NOMO-1 (cell line): ENCODE measurements around the gene UBE3C.

Experiments used
- DNase-seq, 2 experiments: peaks; one replicate each; lab custom pipeline; 2025; ENCODE audit not compliant: unreplicated experiment in 2 of 2; lab: John Stamatoyannopoulos, UW

The UBE3C gene

DNA sequence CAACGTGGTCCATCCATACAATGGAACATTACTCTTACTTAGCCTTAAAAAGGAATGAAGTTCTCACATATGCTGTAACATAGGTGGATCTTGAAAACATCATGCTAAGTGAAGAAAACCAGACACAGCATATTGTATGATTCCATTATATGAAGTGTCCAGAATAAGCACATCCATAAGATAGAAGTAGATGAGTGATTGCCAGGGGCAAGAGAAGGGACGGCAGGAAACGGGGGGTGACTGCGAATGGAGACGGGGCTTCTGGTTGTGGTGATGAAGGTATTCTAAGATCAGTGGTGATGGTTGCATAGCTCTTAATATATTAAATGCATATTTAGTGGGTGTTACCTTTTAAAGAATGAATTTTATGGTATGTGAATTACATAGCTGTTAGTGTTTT is 29.8 kb downstream of the UBE3C start:
- no peak for DNase-seq

DNA sequence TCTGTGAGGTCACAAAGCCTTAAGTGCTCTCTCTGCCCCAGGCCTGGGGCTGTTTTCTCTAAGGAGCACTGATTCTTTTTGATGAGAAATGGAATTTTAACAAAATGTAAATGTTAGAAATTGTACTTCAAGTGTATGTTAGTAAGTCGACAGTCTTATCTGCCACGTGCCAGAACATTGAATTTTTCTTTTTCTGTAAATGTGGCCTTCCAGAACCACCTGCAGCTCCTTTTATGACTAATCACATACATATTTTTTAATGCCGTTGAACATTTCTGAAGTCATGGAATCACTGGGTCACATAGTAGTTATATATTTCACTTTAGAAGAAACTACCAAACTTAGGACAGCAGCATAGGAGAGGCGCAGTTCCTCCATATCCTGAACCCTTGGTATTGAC is 38.0 kb downstream of the UBE3C start:
- no peak for DNase-seq

DNA sequence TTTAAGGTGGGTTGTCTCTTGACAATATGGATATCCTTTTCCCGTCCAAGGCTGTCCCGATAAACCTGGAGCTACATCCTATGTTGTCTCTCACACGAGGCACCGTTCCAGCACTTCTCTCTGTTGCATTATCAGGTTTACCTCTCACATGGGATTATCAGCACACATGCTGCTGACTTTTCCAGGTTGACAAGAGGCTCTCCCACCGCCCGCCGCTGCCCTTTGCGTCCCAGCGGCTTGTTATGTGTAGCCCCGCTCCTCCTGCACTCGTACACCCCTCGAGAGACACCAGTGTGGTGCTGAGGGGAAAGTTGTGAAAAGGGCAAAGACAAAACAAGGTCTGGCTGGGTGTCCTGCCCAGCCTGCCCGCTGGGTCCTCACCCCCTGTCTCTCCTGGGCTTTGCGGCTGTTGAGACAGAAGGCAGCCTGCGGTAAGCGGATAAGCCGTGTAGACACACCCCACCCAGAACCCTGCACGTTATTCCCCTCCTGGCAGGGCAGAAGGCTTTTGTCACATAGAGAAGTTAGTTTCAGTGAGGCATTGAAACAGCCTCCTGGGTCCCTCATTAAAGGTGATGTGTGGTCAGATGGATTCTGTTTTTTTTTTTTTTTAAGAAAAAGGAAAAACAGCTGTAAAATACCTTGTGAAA is 38.7 kb downstream of the UBE3C start:
- no peak for DNase-seq

GRCh38 chr7:157177983-157178381 is 39.3 kb downstream of the UBE3C start:
- no peak for DNase-seq

- DNase-seq: no peak
Measured at GRCh38 chr7:157183832-157184231, 45.1 kb downstream of the UBE3C start.

- no peak for DNase-seq
Measured at GRCh38 chr7:157188091-157188665, 49.5 kb downstream of the UBE3C start.

DNA sequence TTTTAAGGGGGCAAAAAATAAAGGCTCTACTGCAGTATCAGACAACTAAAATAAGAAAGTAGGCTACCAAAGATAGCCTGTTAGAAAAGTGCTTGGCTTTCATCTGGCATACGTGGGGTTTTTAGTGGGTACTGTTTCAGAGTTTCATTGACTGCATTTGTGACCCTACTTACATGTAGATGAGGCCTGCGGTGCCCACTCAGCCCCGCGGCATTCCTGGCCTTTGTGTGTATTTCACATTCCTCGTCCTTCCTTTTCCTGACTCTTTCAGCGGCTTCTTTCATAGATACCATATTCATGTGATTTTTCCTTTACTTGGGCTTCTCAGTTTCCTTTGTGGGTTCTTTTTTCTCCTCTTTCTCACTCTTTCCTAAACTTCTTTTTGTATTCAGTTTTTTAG is 50.7 kb downstream of the UBE3C start:
- no peak for DNase-seq

- DNase-seq: no peak
Measured at GRCh38 chr7:157192861-157193260, 54.1 kb downstream of the UBE3C start.

DNA sequence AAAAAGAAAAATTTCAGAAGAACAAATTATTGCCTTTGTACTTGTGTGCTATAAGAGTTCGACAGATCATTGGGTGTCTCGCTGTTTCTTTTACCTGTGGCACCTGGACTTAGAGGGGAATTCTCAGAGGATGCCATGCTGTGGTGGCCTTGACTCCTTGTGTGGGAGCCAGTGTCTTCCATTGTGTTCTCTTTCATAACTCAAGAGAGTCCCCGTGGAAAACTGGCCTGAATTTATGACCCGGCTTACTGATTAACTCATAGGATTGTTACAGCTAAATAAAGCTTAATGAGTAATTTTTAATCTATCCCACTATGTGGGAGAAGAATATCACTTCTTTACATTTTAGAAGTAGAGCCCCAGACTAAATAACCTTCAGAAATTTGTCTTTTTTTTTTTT is 54.5 kb downstream of the UBE3C start:
- no peak for DNase-seq

GRCh38 chr7:157194948-157195347 is 56.2 kb downstream of the UBE3C start:
- no peak for DNase-seq

GRCh38 chr7:157195868-157196267 is 57.1 kb downstream of the UBE3C start:
- DNase-seq: no peak

DNA sequence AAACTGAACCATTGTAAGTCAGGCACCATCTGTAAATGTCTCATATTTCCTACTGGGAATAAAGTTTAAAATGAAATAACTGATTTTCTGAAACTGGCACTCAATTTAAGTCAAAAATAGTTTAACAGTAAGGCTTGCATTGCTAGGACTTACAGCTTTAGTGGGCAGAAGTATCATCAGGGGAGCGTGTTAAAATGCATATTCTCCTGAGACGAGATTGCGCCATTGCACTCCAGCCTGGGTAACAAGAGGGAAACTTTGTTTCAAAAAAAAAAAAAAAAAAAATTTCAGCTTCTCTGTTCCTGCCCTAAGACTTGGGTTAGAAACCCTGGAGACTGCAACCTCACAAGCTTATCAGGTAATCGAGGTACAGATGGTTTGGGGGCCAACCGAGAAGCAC is 65.4 kb downstream of the UBE3C start:
- DNase-seq: no peak

GRCh38 chr7:157205438-157205837 is 66.7 kb downstream of the UBE3C start:
- no peak for DNase-seq

DNA sequence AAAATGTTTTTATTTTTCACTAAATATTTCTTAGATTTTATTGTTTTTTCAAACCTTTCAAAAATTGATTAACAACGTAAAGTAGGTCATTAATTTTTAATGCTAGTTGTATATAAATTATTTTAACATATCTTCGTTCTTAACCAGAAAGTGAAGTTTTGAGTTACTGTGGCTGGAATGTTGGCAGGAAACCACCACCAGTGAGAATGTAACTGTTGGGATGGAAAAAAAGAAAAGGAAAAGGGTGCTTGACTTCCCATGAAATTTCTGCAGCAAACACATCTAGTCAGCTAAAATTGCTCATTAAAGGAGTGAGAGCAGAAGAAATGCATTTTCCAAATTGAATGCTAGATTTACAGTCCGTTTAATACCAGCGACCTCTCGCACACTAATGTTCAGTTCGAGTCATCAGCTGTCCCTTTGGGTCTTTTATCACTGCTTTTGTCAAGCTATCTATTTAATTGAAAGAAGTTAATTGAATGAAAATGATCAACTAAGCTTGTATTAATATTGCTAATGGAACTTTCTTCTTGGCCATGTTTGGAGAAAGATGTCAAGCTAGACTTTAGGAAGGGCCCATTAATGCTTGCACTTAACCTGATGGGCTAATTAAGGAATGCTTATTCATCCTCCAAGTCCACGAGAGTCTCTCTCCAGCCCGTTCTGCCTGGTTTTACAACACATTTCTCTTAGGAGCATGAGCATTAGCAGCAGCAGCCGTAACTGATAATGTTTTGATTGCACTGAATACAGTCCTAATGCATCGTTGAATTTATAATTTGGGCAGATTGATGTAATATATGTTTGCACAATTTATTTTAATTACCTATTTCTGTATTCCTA is 70.1 kb downstream of the UBE3C start:
- DNase-seq: no peak

DNA sequence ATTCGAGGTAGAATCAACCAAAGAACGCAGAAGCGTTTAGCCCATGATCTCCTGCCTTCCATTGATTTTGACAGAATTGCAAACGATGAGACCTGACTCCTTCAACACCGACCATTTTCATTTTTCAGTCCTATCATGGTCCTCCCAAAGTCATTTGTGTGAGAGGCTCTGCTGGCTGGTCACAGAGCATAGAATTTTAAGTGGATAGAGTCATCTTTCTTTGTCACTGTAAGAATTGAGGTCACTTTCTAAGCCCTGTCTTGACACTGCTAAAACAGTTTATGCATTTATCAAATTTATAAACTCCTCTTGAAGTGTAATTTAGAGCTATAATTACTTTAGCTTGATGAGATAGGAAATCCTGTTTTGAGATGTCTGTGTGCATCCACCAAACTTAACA is 72.0 kb downstream of the UBE3C start:
- DNase-seq: no peak

GRCh38 chr7:157211690-157212089 is 73.0 kb downstream of the UBE3C start:
- no peak for DNase-seq

DNA sequence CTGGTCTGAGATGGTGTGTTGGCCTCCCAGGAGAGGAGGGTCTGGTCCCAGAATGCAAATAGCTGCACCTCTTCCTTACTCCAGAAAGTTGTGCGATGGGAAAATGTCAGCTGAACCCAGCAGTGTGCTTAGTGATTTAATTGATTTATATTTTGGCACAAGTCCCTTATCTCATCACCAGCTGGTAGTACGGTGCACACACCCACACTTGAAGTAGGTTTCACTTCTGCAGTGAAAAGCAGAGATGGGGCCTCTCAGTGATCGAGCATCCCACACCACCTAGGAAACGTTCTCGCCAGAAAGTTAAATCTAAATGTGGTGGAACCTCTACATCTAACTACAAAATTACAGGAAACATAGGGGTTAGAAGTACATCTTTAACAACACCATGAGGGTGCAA is 80.4 kb downstream of the UBE3C start:
- no peak for DNase-seq

DNA sequence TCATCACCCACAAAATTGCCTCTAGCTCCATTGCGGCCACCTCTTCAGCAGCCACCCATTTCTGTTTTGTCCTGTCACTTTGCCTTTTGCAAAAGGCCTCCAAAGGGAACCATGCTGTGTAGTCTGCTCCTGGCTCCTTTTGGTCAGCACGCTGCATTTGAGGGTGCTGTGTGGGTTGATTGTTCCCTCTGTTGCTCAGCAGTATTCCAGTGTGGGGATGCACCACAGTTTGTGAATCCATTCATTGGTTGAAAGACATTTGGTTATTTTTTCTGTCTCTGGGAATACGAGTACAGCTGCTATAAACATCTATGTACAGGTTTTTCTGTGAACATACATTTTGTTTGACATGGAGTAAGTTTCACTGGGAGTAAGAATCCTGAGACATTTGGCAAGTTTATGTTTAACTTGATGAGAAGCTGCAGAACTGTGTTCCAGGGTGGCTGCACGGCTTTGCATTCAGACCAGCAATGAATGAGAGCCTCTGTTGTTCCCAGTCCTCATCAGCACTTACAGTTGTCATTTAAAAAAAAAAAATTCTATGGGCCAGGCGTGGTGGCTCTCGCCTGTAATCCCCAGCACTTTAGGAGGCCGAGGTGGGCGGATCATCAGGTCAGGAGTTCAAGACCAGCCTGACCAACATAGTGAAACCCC is 82.3 kb downstream of the UBE3C start:
- no peak for DNase-seq

- no peak for DNase-seq
Measured at GRCh38 chr7:157222687-157223086, 84.0 kb downstream of the UBE3C start.

DNA sequence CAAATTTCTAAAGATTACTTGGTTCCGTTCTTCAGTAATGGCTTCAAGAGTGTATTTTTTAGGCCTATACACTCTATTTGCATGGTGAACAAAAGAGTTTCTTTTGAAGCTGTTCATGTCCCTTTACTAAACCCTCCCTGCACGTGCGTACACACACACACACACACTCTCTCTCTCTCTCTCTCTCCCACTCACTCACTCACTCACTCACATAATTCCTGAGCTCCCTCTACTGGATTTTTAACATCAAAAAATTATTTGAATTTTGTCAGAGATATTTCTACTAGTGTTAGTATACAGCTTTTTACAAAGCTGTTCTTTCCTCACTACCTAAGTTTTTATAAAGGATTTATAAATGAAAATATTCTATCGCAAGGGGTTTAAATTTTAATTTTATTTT is 85.9 kb downstream of the UBE3C start:
- DNase-seq: no peak

DNA sequence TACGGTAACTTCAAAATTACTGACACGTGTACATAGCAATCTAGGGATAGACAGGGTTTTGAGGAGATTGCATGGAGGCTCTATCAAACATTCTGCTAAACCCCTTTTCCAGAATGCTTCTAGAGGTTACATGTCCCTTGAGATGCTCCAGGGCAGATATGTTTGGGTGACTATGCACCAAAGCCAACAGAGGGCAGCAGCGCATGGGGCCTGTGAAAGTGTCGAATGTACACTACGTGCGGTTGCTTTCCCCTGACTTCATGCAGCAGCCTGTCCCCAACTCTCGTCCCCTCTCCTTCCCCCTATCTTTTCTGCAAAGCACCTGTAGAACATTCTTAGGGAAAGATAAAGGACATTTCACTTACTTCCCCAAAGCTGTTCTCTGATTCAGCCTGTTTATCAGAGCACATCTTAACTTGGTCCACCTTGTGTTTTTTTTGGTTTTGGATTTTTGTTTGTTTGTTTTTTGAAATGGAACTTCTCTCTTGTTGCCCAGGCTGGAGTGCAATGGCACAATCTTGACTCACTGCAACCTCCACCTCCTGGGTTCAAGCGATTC is 90.2 kb downstream of the UBE3C start:
- no peak for DNase-seq
